Measurements from ENCODE around the gene RASSF6. TPM values are rescaled to one million over a fixed set of nuclear protein-coding genes. Genes with fewer than 3 reads are reported as not detected.
"Not testable (repeated sequence)": the region's sequence is repeated elsewhere in the genome, so short reads cannot be mapped to it uniquely, and the experiment has no call there.

RASSF6 gene
- total RNA-seq, 1 experiment from 2014 or later: 0.22 TPM

DNA sequence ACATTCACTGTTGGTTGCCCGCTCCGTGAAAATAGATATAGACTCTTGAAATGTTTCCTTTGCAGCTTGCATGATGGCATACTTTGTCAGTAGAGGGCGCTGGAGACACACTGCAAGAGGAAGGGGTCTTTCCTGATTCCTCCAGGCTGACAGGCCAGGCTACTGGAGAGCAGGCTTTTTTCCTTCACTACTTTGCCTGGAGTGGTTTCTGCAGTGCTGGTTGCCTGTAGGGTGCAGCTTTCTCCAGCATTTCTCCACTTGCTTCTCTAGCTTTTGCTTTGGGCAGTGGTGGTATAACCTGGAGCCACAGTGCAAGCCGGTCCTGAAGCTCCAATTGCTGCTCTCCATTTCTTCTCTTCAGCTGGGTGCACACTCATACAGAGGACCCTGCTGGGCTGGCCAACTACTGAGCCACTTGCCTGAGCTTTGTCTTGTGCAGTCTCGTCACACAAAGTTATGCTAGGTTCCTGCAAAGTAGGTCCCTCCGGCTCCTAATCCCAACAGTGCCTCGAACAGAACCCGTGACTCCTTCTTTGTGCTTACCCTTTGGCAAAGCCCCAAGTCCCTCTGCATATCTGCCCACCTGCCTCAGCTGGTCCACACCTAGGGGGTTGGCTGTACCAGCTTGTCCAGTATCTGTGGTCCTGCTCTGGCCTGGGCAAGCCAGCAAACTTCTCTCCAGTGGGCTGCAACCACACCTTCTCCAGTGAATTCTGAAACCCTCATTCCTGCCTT is 46.3 kb downstream of the RASSF6 start:
- Histone ChIP-seq H2BK20ac (ENCODE audit: low read depth, low read length, poor library complexity, severe bottlenecking) (no peak overlapping the region), H3K4ac (ENCODE audit: low read depth, low read length) (no peak overlapping the region), H2BK15ac (ENCODE audit: low read depth, low read length) (no peak overlapping the region), H3K27me3 (ENCODE audit: insufficient read depth, low read length) (no peaks in the 10 kb centered on the region), H4K91ac (ENCODE audit: insufficient read length, low read depth, low read length) (no peak overlapping the region), H4K8ac (replicated peaks; ENCODE audit: insufficient read length, low read depth, low read length) (no peak overlapping the region), H3K23me2 (ENCODE audit: insufficient read length, low read depth, low read length, poor library complexity, severe bottlenecking) (no peaks in the 10 kb centered on the region), H3K79me2 (ENCODE audit: insufficient read depth, low read length) (no peaks in the 10 kb centered on the region), H3K27ac (ENCODE audit: insufficient read length, low read depth, low read length) (no peak overlapping the region), H3K4me1 (ENCODE audit: insufficient read depth, low read length) (no peaks in the 10 kb centered on the region), H3K9me3 (ENCODE audit: control insufficient read depth, low read depth, low read length) (no peaks in the 10 kb centered on the region), H2BK5ac (ENCODE audit: insufficient read length, low read length) (no peak overlapping the region), H3K14ac (ENCODE audit: insufficient read depth, low read length) (no peak overlapping the region), H2BK12ac (ENCODE audit: insufficient read length, low read depth, low read length) (no peak overlapping the region), H3K9ac (ENCODE audit: extremely low read depth, insufficient read length, low read length) (no peak overlapping the region), H3K23ac (ENCODE audit: insufficient read length, low read depth, low read length) (no peak overlapping the region), H2BK120ac (ENCODE audit: low read depth, low read length, poor library complexity, severe bottlenecking) (no peak overlapping the region), H3K56ac (ENCODE audit: insufficient read length, low read depth, low read length) (no peak overlapping the region), H4K5ac (ENCODE audit: insufficient read length, low read depth, low read length) (no peak overlapping the region), H4K20me1 (ENCODE audit: control insufficient read depth, insufficient read depth, insufficient read length) (no peaks in the 10 kb centered on the region), H3T11ph (ENCODE audit: low read length) (no peak overlapping the region), H3K79me1 (ENCODE audit: insufficient read depth, low read depth, low read length, poor library complexity, severe bottlenecking) (no peaks in the 10 kb centered on the region), H3K4me2 (ENCODE audit: insufficient read depth, insufficient read length, low read length) (no peak overlapping the region), H2AFZ (ENCODE audit: low read length) (no peak overlapping the region), H3K18ac (ENCODE audit: insufficient read length, low read depth, low read length) (no peak overlapping the region), H2AK5ac (ENCODE audit: insufficient read length, low read length) (no peak overlapping the region)
- H3K9me3 Mint-ChIP-seq: peaks cover 0 to 3% of the 10 kb centered on the region in 2 experiments; a peak in 3 of 5 replicates
- H3K36me3 Mint-ChIP-seq (ENCODE audit: insufficient read depth in 1 of 3, low read depth in 3 of 3): peaks cover 0 to 4% (median 0%) of the 10 kb centered on the region in 3 experiments; a peak in 3 of 7 replicates
- no peak overlapping the region for H3K4me3 Mint-ChIP-seq
- TF ChIP-seq, protein P1, sequence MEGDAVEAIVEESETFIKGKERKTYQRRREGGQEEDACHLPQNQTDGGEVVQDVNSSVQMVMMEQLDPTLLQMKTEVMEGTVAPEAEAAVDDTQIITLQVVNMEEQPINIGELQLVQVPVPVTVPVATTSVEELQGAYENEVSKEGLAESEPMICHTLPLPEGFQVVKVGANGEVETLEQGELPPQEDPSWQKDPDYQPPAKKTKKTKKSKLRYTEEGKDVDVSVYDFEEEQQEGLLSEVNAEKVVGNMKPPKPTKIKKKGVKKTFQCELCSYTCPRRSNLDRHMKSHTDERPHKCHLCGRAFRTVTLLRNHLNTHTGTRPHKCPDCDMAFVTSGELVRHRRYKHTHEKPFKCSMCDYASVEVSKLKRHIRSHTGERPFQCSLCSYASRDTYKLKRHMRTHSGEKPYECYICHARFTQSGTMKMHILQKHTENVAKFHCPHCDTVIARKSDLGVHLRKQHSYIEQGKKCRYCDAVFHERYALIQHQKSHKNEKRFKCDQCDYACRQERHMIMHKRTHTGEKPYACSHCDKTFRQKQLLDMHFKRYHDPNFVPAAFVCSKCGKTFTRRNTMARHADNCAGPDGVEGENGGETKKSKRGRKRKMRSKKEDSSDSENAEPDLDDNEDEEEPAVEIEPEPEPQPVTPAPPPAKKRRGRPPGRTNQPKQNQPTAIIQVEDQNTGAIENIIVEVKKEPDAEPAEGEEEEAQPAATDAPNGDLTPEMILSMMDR (conservative IDR thresholded peaks at IDR 0.05): peak; percentile 95
- DNase-seq: peak; percentile 91
- H3K27ac Mint-ChIP-seq: peak overlapping the region in 2 of 3 experiments; percentile 83 to 90; a peak in 4 of 7 replicates
- no CpG with 5 or more reads among the region's 8 CpGs for WGBS (ENCODE audit: extremely low coverage, insufficient read length, low lambda C conversion rate)
- H3K4me1 Mint-ChIP-seq: peaks cover 16 to 18% of the 10 kb centered on the region in 2 experiments
- H3K27me3 Mint-ChIP-seq (ENCODE audit: low read depth): no peaks in the 10 kb centered on the region

DNA sequence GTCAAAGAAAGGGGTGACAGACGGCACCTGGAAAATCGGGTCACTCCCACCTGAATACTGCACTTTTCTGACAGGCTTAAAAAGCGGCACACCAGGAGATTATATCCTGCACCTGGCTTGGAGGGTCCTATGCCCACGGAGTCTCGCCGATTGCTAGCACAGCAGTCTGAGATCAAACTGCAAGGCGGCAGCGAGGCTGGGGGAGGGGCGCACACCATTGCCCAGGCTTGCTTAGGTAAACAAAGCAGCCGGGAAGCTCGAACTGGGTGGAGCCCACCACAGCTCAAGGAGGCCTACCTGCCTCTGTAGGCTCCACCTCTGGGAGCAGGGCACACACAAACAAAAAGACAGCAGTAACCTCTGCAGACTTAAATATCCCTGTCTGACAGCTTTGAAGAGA is 69.4 kb downstream of the RASSF6 start:
- H3K36me3 Mint-ChIP-seq (ENCODE audit: insufficient read depth in 1 of 3, low read depth in 3 of 3): peaks cover 10 to 32% (median 17%) of the 10 kb centered on the region in 3 experiments
- H4K5ac ChIP-seq (ENCODE audit: insufficient read length, low read depth, low read length); H2BK20ac ChIP-seq (ENCODE audit: low read depth, low read length, poor library complexity, severe bottlenecking); H2AK5ac ChIP-seq (ENCODE audit: insufficient read length, low read length); H3K4me2 ChIP-seq (ENCODE audit: insufficient read depth, insufficient read length, low read length); H3K23me2 ChIP-seq (ENCODE audit: insufficient read length, low read depth, low read length, poor library complexity, severe bottlenecking); H3K27me3 ChIP-seq (ENCODE audit: insufficient read depth, low read length); H3K79me1 ChIP-seq (ENCODE audit: insufficient read depth, low read depth, low read length, poor library complexity, severe bottlenecking); H3K4me1 Mint-ChIP-seq; H3K4ac ChIP-seq (ENCODE audit: low read depth, low read length); H3K56ac ChIP-seq (ENCODE audit: insufficient read length, low read depth, low read length); H2BK120ac ChIP-seq (ENCODE audit: low read depth, low read length, poor library complexity, severe bottlenecking); H3K9me3 ChIP-seq (ENCODE audit: control insufficient read depth, low read depth, low read length); H3K9ac ChIP-seq (ENCODE audit: extremely low read depth, insufficient read length, low read length); H3K4me1 ChIP-seq (ENCODE audit: insufficient read depth, low read length); H3T11ph ChIP-seq (ENCODE audit: low read length); H2AFZ ChIP-seq (ENCODE audit: low read length); H2BK5ac ChIP-seq (ENCODE audit: insufficient read length, low read length); H3K4me3 Mint-ChIP-seq; H2BK12ac ChIP-seq (ENCODE audit: insufficient read length, low read depth, low read length); H3K27ac Mint-ChIP-seq; H3K27ac ChIP-seq (ENCODE audit: insufficient read length, low read depth, low read length); H3K79me2 ChIP-seq (ENCODE audit: insufficient read depth, low read length); DNase-seq; H4K91ac ChIP-seq (ENCODE audit: insufficient read length, low read depth, low read length); H4K20me1 ChIP-seq (ENCODE audit: control insufficient read depth, insufficient read depth, insufficient read length); H3K27me3 Mint-ChIP-seq (ENCODE audit: low read depth); H2BK15ac ChIP-seq (ENCODE audit: low read depth, low read length); H3K18ac ChIP-seq (ENCODE audit: insufficient read length, low read depth, low read length); H3K23ac ChIP-seq (ENCODE audit: insufficient read length, low read depth, low read length); H3K14ac ChIP-seq (ENCODE audit: insufficient read depth, low read length); H4K8ac ChIP-seq (replicated peaks; ENCODE audit: insufficient read length, low read depth, low read length): not testable (repeated sequence)
- H3K9me3 Mint-ChIP-seq: peaks cover 25 to 28% of the 10 kb centered on the region in 2 experiments
- no CpG with 5 or more reads among the region's 11 CpGs for WGBS (ENCODE audit: extremely low coverage, insufficient read length, low lambda C conversion rate)
